ENCODE data around the gene TTC33.

- TF ChIP-seq SUZ12 (IDR thresholded peaks at IDR 0.05; ENCODE audit: extremely low read depth, insufficient read depth, insufficient read length) (no peak), YY1 (IDR thresholded peaks at IDR 0.05; ENCODE audit: insufficient read depth, insufficient read length) (no peak)
Measured at GRCh38 chr5:40614923-40615585, 140.7 kb downstream of the TTC33 start.

All from NT2/D1 (cell line).